AG10803 (cell line): ENCODE measurements around the gene TBCD.
"Not testable (repeated sequence)": the region's sequence is repeated elsewhere in the genome, so short reads cannot be mapped to it uniquely, and the experiment has no call there.

Experiments
- DNase-seq: peaks from one replicate; pipeline ENCODE4 v3.0.0; 2010; ENCODE audit warnings: low read depth
- H3K4me3 ChIP-seq: 2 replicates; pipeline ENCODE4 v1.5.1; 2011; ENCODE audit warnings: mild to moderate bottlenecking, low read length, control low read depth
- CTCF ChIP-seq: conservative IDR thresholded peaks from 2 replicates; pipeline ENCODE4 v1.5.1; 2011; ENCODE audit warnings: mild to moderate bottlenecking, low read length, control low read depth, inconsistent platforms

Gene TBCD

DNA sequence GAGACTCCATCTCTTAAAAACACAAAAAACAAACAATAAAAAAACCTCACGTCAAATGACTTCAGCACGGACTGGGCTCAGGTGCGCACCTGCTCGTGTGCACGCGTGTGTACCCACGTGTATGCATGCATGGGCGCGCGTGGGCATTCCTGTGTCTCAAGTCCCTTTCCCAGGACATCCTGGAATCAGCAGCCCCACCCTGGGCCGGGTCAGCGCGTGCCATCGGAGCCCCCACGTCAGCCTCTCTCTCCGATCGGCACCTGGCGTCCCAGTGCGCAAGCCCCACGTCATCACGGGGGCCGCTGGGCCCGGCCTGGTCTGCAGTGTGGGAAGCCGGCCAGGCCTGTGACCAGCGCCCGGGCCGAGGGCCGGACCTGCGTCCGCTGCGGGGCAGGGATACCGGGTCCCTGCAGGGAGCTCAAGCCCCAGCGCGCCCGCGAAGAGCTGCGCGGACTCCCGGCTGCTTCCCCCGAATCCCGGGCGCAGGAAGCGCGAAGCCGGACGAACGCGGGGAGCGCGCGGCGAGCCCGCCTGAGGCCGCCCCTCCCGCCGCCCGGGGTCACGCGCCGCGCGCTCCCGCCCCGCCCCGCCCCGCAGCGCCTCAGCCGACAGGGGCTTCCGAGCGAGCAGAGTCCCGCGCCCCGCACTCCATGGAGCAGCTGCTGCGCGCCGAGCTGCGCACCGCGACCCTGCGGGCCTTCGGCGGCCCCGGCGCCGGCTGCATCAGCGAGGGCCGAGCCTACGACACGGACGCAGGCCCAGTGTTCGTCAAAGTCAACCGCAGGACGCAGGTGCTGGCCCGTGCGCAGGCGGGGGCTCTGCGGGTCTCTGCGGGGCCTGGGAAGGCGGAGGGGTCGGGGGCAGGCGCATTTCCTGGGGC, 16.6 kb upstream of the TBCD start, which contains the start of gene FN3K:
TSS of gene FN3K (plus strand) at position 629 of the 880 bp plus-strand sequence. CDS start at position 651, 22 bp downstream.
- TF ChIP-seq CTCF = no peak
- peak within 1 kb of the TSS; percentile 56 for H3K4me3 ChIP-seq
- peak; percentile 42 for DNase-seq

- no peak for DNase-seq
- no peak overlapping the region for H3K4me3 ChIP-seq
- no peak for TF ChIP-seq CTCF
Measured at GRCh38 chr17:82736511-82737185, 15.2 kb upstream of the TBCD start.

DNA sequence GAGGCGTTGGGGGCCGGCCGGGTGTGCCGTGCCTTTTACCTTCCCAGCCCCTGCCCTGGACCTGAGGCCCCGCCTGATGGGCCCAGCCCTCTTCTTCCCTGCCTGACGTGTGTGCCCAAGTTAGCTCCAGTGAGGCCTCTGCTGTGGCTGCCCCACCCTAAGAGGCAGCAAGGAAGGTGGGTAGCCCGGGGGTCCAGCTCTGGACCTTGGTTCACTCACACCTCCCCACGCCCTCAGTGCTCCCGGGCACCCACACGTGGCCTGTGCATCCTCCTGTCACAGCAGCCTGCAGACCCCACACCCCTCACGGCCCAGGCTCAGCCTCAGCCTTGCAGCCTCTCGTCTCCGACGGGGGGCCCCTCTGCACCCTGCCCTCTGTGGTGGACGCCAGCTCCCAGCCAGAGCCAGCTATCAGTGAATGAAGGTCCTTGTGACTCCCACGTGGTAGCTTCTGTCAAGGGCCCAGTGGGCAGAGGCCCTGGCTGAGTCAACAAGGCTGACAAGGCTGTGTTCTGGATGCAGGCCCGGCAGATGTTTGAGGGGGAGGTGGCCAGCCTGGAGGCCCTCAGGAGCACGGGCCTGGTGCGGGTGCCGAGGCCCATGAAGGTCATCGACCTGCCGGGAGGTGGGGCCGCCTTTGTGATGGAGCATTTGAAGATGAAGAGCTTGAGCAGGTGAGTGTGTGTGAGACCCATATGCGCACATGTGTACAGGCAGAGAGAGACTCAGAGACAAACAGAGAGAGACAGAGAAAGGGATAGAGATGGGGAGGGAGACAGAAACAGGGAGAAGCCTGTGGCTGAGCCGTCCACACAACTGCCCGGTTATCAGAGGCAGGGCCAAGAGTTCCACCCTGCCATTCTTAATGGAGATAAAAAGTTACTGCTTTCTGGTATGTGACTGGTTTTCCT, 13.6 kb upstream of the TBCD start:
- DNase-seq = no peak
- TF ChIP-seq CTCF = no peak
- H3K4me3 ChIP-seq = no peak overlapping the region

GRCh38 chr17:82740906-82741759, 10.7 kb upstream of the TBCD start:
- DNase-seq = no peak
- H3K4me3 ChIP-seq = no peak overlapping the region
- TF ChIP-seq CTCF = no peak

GRCh38 chr17:82743344-82744219, 8.3 kb upstream of the TBCD start:
- no peak for TF ChIP-seq CTCF
- no peak for DNase-seq
- H3K4me3 ChIP-seq = no peak overlapping the region

GRCh38 chr17:82744736-82745135, 7.1 kb upstream of the TBCD start:
- H3K4me3 ChIP-seq, DNase-seq: not testable (repeated sequence)
